HepG2 (cell line): ENCODE measurements around the gene ZNF26. TPM values are rescaled to one million over a fixed set of nuclear protein-coding genes. Genes with fewer than 3 reads are reported as not detected.

ENCODE experiments used
- CC2D1A ChIP-seq: sonication (generic); formaldehyde crosslinking; IDR thresholded peaks from 2 replicates; pipeline ENCODE4 v1.8.1; 2023; ENCODE audit warnings: mild to moderate bottlenecking, missing genetic modification reagents
- EHMT2 ChIP-seq: fragments of 200-600 bp; sonication (generic); IDR thresholded peaks from 2 replicates; pipeline ENCODE4 v1.7.0; 2017; ENCODE audit warnings: antibody characterized with exemption, low read depth, low read length, borderline replicate concordance
- HBP1 ChIP-seq: IDR thresholded peaks from 2 replicates; pipeline ENCODE4 v1.6.1; 2016; ENCODE audit warnings: low read depth, control low read depth
- HMGA1 ChIP-seq: sonication (generic); formaldehyde crosslinking; conservative IDR thresholded peaks from 2 replicates; pipeline ENCODE4 v1.4.0; 2020; ENCODE audit warnings: missing genetic modification reagents
- KLF15 ChIP-seq: sonication (generic); formaldehyde crosslinking; IDR thresholded peaks from 2 replicates; pipeline ENCODE4 v1.8.1; 2023; ENCODE audit warnings: borderline replicate concordance, mild to moderate bottlenecking, inconsistent platforms, missing genetic modification reagents, mixed read lengths
- NFE2L2 ChIP-seq: fragments of 150-350 bp; IDR thresholded peaks from 2 replicates; pipeline ENCODE4 v1.6.1; 2014; ENCODE audit warnings: low read length
- NFIB ChIP-seq: sonication (generic); formaldehyde crosslinking; IDR thresholded peaks from 2 replicates; pipeline ENCODE4 v1.9.0; 2021; ENCODE audit warnings: missing genetic modification reagents, mild to moderate bottlenecking, borderline replicate concordance
- NRL ChIP-seq: sonication (generic); formaldehyde crosslinking; IDR thresholded peaks from 2 replicates; pipeline ENCODE4 v1.5.0; 2020; ENCODE audit warnings: missing genetic modification reagents, mild to moderate bottlenecking, moderate library complexity, borderline replicate concordance
- ZBTB1 ChIP-seq: sonication (generic); formaldehyde crosslinking; IDR thresholded peaks from 2 replicates; pipeline ENCODE4 v1.4.0; 2020; ENCODE audit warnings: missing genetic modification reagents, borderline replicate concordance
- ZNF674 ChIP-seq: sonication (generic); formaldehyde crosslinking; IDR thresholded peaks from 2 replicates; pipeline ENCODE4 v1.5.0; 2020; ENCODE audit warnings: low read depth, mild to moderate bottlenecking, missing genetic modification reagents
- ZNF775 ChIP-seq: sonication (generic); formaldehyde crosslinking; IDR thresholded peaks from 2 replicates; pipeline ENCODE4 v1.4.0; 2020; ENCODE audit warnings: missing genetic modification reagents, mild to moderate bottlenecking, moderate library complexity, borderline replicate concordance
- polyA plus RNA-seq, 8 experiments: library from polyadenylated mRNA; depleted of rRNA in 3 of 8; stranded (reverse) in 7 of 8; unstranded in 1 of 8; fragments of >200 nt; fragmentation: Illumina TruSeq in 4 of 8; extraction: Trizol in 4 of 8; gene quantifications; 2 replicates each; pipeline versions ENCODE4 v1.2.1 to v1.2.3, GENCODE V29; 2011 to 2016; ENCODE audit warnings: low read depth in 4 of 8, missing spikeins in 1 of 8, mixed read lengths in 1 of 8; ENCODE audit not compliant: insufficient read depth in 1 of 8
- total RNA-seq, 5 experiments: library from RNA; depleted of rRNA; stranded (reverse); fragments of >200 nt; fragmentation: Illumina TruSeq; extraction: Trizol; gene quantifications; 2 replicates each; pipeline ENCODE4 v1.2.3, GENCODE V29; 2016; ENCODE audit warnings: low read depth in 1 of 5
- TF ChIP-seq, protein P1 (sequence below): sonication (generic); formaldehyde crosslinking; IDR thresholded peaks from 2 replicates; pipeline ENCODE4 v1.5.1; 2020; ENCODE audit warnings: missing genetic modification reagents, mild to moderate bottlenecking, borderline replicate concordance
- TF ChIP-seq, protein P2 (sequence below): sonication (generic); formaldehyde crosslinking; IDR thresholded peaks from 2 replicates; pipeline ENCODE4 v1.4.0; 2020; ENCODE audit warnings: missing genetic modification reagents
- TF ChIP-seq, protein P3 (sequence below): sonication (generic); formaldehyde crosslinking; IDR thresholded peaks from 2 replicates; pipeline ENCODE4 v1.5.0; 2020; ENCODE audit warnings: mild to moderate bottlenecking, missing genetic modification reagents

ZNF26 gene
- total and polyA plus RNA-seq, 2 of the 13 experiments (the other 11 are each of a cell fraction or from before 2014, with no cell fraction given) = 3.8 to 6.5 TPM

- no peak for TF ChIP-seq HBP1 (CRISPR knock-in tag)
- TF ChIP-seq, protein P1, sequence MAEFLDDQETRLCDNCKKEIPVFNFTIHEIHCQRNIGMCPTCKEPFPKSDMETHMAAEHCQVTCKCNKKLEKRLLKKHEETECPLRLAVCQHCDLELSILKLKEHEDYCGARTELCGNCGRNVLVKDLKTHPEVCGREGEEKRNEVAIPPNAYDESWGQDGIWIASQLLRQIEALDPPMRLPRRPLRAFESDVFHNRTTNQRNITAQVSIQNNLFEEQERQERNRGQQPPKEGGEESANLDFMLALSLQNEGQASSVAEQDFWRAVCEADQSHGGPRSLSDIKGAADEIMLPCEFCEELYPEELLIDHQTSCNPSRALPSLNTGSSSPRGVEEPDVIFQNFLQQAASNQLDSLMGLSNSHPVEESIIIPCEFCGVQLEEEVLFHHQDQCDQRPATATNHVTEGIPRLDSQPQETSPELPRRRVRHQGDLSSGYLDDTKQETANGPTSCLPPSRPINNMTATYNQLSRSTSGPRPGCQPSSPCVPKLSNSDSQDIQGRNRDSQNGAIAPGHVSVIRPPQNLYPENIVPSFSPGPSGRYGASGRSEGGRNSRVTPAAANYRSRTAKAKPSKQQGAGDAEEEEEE (CRISPR knock-in tag) = no peak
- TF ChIP-seq ZNF775 = no peak
- no peak for TF ChIP-seq ZBTB1
- TF ChIP-seq EHMT2 = no peak
- TF ChIP-seq ZNF674 (CRISPR knock-in tag) = no peak
- TF ChIP-seq CC2D1A (CRISPR knock-in tag) = no peak
- TF ChIP-seq, protein P2, sequence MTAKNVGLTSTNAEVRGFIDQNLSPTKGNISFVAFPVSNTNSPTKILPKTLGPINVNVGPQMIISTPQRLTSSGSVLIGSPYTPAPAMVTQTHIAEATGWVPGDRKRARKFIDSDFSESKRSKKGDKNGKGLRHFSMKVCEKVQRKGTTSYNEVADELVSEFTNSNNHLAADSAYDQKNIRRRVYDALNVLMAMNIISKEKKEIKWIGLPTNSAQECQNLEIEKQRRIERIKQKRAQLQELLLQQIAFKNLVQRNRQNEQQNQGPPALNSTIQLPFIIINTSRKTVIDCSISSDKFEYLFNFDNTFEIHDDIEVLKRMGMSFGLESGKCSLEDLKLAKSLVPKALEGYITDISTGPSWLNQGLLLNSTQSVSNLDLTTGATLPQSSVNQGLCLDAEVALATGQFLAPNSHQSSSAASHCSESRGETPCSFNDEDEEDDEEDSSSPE (CRISPR knock-in tag) = no peak
- no peak for TF ChIP-seq NFIB
- no peak for TF ChIP-seq HMGA1 (CRISPR knock-in tag)
- no peak for TF ChIP-seq KLF15
- TF ChIP-seq NFE2L2 = no peak
- TF ChIP-seq, protein P3, sequence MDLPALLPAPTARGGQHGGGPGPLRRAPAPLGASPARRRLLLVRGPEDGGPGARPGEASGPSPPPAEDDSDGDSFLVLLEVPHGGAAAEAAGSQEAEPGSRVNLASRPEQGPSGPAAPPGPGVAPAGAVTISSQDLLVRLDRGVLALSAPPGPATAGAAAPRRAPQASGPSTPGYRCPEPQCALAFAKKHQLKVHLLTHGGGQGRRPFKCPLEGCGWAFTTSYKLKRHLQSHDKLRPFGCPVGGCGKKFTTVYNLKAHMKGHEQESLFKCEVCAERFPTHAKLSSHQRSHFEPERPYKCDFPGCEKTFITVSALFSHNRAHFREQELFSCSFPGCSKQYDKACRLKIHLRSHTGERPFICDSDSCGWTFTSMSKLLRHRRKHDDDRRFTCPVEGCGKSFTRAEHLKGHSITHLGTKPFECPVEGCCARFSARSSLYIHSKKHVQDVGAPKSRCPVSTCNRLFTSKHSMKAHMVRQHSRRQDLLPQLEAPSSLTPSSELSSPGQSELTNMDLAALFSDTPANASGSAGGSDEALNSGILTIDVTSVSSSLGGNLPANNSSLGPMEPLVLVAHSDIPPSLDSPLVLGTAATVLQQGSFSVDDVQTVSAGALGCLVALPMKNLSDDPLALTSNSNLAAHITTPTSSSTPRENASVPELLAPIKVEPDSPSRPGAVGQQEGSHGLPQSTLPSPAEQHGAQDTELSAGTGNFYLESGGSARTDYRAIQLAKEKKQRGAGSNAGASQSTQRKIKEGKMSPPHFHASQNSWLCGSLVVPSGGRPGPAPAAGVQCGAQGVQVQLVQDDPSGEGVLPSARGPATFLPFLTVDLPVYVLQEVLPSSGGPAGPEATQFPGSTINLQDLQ (CRISPR knock-in tag) = no peak
- TF ChIP-seq NRL = no peak
- TF ChIP-seq, all 625 proteins: peak for 0
Observed at GRCh38 chr12:133061954-133062353, 75.8 kb downstream of the ZNF26 start (continued).
